HG02938 (cell line): Measurements from ENCODE around the gene CYB561A3.

Experiments used
- ATAC-seq: cut with Tn5 transposase; IDR thresholded peaks from one replicate; pipeline ENCODE4 v1.9.1; 2021; ENCODE audit warnings: mild to moderate bottlenecking, moderate library complexity; ENCODE audit not compliant: unreplicated experiment

Gene CYB561A3

DNA sequence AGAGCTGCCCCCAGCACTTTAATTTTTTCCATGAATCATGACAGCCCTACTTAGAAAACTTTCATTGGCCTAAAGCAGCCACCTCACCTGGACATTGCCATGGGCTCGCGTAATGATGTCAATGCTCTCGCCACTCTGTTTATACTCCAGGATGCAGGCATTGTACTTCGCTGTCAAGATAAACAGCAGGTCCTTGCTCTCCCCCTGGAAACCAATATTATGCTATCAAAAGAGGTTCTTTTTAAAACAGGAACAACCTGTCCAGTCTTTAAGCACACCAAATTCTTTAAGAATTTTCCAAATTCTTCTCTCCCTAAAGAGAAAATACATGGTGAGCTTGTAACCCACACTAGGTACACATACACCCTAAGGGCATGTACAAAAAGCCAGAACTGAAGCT, 31.8 kb downstream of the CYB561A3 start:
- ATAC-seq: no peak

DNA sequence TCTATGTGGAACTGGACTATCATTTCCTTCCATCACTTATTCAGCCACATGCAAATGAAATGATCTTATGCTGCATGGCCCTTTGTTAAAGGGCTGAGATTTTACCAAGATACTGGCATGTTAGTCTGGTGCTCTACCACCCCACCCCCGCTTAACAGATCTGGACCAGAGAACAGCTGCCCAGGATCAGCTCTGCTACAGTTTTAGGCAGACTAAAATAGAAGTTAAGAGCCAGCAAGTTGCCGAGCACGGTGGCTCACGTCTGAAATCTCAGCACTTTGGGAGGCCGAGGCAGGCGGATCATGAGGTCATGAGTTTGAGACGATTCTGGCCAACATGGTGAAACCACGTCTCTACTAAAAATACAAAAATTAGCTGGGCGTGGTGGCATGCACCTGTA, 33.3 kb downstream of the CYB561A3 start:
- ATAC-seq: no peak

DNA sequence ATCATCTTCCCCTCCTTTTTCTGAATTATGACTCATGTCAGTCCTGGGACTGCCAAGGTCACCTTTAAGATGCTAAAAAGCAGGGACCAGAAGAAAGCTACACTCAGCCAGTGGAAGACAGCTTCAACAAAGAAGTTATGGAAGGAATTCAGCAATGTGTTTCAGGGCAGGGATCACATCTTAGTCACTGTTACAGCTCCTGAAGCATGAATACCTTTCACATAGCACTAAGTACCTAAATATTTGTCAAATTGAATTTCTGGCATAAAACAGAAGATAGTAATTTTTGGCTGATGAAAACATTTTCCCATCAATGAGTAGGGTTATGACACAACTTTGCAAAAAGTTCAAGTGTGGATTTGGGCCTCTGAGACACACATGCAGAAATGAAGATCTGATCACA, 34.0 kb downstream of the CYB561A3 start:
- no peak for ATAC-seq

DNA sequence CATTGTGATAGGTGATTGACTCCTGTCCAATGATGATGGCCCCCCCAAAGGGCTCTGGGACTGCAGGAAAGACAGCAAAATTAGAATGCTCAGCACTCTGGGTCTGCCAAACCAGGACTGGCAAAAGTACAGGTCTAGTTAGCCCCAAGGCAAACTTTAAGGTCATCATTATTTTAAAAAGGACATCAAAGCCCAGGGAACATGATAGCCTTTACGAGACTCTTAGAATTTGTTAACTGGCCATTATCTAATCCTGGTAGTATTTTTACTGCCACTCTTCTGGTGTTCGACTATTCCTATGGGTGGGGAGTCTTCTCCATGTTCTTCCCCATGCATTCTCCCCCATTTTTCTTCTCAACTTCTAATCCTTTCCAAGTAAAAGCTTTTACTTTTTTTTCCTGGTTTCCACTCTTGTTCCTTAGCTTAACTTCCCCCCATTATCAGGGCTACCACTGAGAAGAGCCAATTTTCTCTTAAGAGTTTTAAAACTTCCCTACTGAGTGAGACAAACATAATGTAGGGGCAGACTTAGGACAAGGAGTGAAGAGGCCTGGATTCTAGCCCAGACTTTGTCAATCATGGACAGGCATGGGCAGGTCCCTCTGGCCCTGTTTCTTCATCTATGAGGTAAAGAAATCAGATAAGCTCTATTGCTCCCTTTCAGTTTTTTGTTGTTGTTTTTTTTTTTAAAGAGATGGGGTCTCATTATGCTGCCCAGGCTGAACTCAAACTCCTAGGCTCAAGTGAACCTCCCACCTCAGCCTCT, 35.9 kb downstream of the CYB561A3 start:
- no peak for ATAC-seq

DNA sequence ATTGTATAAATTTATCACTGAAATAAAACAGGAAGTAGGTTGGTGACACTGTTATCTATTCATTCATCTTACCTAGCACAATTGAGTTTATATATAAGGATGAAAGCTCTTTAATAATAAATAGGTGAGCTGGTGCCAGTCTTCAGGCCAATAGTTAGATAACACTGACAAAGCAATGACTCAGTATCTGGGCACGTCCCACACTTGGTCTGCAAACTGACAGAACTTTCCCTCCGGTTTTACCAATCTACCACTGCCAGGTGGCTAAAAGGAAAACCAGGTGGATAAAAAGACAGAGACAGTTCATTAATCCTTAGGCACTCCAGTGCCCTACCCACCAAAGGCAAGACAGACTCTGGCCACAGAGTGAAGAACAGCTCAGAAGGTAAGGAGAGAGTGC, 46.4 kb downstream of the CYB561A3 start:
- ATAC-seq: no peak

DNA sequence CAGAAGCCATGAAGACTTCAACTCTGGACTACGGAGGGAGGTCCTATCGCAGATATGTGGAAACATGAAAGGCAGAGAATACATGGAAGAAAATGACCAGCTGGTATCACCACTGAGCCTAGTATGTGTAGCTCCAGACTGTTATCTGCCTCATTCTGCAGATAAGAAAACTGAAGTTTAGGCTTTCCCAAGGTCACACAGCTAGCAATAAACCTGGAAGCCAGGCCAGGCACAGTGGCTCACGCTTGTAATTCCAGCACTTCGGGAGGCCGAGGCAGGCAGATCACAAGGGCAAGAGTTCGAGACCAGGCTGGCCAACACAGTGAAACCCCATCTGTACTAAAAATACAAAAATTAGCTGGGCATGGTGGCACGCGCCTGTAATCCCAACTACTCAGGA, 50.9 kb downstream of the CYB561A3 start:
- ATAC-seq: no peak

DNA sequence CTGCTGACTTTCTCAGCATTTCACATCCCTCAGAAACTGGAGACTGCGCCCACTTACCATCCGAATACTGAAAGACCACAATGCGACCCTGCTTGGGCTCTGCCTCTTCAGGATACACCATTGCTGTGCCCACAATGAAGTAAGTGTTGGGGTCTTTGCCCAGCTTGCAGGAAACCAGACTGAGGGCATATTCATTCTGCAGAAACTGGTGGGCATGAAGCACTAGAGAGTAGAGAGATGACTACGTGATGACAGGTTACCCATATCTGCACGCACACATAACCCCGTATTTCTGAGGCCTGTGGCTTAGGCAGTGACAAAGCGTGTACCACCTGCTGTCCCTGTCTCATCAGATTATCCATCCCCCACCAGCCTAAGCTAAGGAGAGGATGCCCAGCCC, 51.9 kb downstream of the CYB561A3 start:
- no peak for ATAC-seq

DNA sequence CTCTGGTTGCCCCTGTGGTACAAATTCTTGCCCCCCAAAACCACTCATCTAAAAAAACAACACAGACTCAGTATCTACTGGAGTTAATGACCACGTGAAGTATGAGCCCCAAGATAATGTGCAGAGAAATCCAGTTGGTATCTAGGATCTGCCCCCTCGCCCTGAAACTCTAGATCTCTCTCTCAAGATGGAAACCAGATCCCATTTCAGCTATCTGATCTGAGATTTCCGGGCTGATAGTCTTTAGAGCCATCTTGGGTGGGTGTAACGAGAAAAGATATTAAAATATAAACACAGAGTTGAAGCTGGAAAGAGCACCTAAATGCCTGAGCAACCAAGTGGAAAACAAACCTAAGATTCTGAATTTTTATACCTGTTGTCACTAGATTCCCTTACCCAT, 52.5 kb downstream of the CYB561A3 start:
- no peak for ATAC-seq

DNA sequence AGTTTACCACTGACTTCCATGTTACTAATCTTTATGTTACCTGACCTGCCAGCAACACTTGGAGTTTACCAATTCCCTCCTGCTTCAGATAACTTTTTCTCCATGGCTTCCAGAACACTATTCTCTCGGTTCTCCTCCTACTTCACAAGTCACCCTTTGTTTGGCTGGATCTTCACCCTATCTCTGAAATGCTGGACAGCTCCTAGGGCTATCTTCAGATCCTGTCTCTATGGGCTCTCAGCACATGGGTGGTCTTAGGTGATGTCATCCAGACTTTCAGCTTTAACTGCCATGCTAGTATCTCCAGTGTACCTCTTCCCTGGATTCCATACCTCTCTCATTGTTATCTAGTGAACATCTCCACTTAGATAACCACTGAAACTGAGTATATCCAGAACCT, 54.3 kb downstream of the CYB561A3 start:
- no peak for ATAC-seq

DNA sequence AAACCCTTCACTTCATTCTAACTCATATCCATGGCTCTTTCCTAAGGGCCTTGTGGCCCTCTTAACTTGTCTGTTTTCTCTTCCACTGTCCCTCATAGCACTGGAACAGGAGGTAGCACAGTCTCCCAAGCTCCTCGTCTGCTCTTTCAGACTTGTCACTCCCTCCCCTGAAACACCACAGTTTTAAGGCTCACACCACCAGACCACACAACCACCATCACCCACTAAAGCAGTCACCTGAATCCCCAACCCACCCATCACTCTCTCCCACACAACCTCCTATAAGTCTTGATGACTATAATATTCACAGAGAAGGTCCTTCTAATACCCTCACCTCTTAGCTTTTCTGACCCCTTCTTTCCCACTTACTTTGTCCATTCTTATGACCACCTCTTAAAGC, 55.5 kb downstream of the CYB561A3 start:
- ATAC-seq: no peak

DNA sequence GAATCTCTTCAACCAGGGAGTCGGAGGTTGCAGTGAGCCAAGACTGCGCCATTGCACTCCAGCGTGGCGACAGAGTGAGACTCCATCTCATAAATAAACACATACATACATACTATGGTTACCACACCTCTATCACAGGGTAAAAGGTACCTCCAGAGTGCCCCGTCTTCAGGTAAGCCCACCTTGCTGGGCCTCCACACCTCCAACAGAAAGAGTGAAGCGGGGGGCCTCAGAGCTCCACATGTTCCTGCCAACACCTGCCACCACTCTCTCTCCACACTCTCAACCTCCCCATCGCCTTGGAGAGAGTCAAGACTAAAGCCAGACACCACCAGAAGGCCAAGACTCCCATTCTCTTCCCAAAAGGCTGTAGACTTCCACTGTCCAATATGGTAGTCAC, 56.3 kb downstream of the CYB561A3 start:
- ATAC-seq: no peak

DNA sequence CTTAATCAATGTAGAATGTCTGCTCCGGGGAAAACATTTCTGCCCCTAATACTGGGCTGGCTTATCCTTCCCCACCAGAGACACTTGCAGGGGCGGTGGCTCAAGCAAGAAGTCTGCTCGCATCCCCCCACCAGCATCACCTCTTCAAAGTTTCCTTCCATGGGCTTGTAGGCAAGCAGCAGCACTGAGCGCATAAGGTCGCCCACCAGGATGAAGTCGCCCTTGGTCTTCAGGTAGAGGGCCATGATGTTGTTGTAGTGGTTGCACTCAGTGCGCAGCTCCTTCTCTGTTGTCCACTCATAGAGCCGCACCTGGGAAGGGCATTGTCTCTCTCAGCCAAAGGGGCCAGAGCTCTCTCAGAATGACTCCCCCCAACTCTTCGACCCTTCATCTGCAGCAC, 58.0 kb downstream of the CYB561A3 start:
- no peak for ATAC-seq

DNA sequence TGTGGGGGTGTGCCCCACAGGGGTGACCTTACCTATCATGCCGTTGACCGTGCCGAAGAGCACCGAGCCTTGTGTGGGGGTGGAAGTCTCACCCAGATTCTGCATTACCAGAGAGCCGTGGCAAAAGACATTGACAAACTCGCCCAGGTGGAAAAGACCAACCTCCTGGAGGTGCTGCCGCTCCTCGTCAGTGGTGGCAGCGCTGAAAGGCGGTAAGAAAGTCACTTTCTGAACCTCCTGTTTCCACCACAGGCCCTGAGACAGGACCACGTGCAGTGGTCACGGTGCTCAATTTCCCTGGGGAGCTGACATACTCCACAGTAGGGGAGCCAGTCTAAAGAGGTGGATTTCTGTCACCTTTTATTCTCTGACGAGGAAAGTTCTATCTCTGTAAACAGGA, 59.1 kb downstream of the CYB561A3 start:
- no peak for ATAC-seq
